BJ (cell line): ENCODE results near the gene DYNC1H1. TPM values are rescaled to one million over a fixed set of nuclear protein-coding genes. Genes with fewer than 3 reads are reported as not detected.

ENCODE experiments used
- CTCF ChIA-PET: fragments of 350-600 bp; formaldehyde crosslinking; extraction: SDS; loops from one replicate; lab custom pipeline; 2021; ENCODE audit warnings: antibody characterized with exemption, inconsistent platforms; lab: Yijun Ruan, JAX
- POLR2A ChIA-PET: fragments of 300-600 bp; sonication (Branson Sonifier 250); formaldehyde crosslinking; extraction: SDS; loops from one replicate; lab custom pipeline; 2021; ENCODE audit warnings: antibody characterized with exemption; lab: Charles Lee
- DNase-seq: peaks from one replicate; pipeline ENCODE4 v3.0.0-alpha.2; 2011; ENCODE audit warnings: low read depth
- H3K27me3 ChIP-seq: 2 replicates; pipeline ENCODE4 v1.6.0; 2011; ENCODE audit warnings: low read length; ENCODE audit not compliant: control insufficient read depth, insufficient read depth
- H3K36me3 ChIP-seq: 2 replicates; pipeline ENCODE4 v1.5.1; 2011; ENCODE audit warnings: low read length; ENCODE audit not compliant: control insufficient read depth, insufficient read depth
- H3K4me3 ChIP-seq: 2 replicates; pipeline ENCODE4 v1.5.1; 2011; ENCODE audit warnings: low read depth, mild to moderate bottlenecking, control low read depth, low read length
- CTCF ChIP-seq: IDR thresholded peaks from 2 replicates; pipeline ENCODE4 v1.5.1; 2011; ENCODE audit warnings: low read depth, mild to moderate bottlenecking, control low read depth, inconsistent platforms, low read length, moderate library complexity; ENCODE audit not compliant: insufficient read depth
- polyA plus RNA-seq: library from polyadenylated mRNA; depleted of rRNA; stranded (reverse); fragments of >200 nt; gene quantifications from 2 replicates; pipeline ENCODE4 v1.2.3, GENCODE V29; 2011

Gene DYNC1H1
- polyA plus RNA-seq, 1 experiment = 139 TPM

- Histone ChIP-seq H3K4me3 (no peak overlapping the region), H3K36me3 (no peaks in the 10 kb centered on the region), H3K27me3 (no peaks in the 10 kb centered on the region)
- DNase-seq = no peak
- no peak for TF ChIP-seq CTCF
- CTCF ChIA-PET = interaction anchor here (0.5 to 6.1 kb wide), 17 partner anchors 7 to 484 kb away, joined by 3 to 39 read pairs (median 6); no protein-coding TSS in a partner anchor
- POLR2A ChIA-PET = no interaction called here
Observed at GRCh38 chr14:102095231-102095870, 131.0 kb downstream of the DYNC1H1 start.

- POLR2A ChIA-PET = no interaction called here
- TF ChIP-seq CTCF = no peak
- no peaks in the 10 kb centered on the region for H3K27me3 ChIP-seq
- DNase-seq = no peak
- no peak overlapping the region for H3K4me3 ChIP-seq
- CTCF ChIA-PET = interaction anchor here (0.8 to 6.1 kb wide), 30 partner anchors 8 to 389 kb away, joined by 3 to 39 read pairs (median 4); no protein-coding TSS in a partner anchor
- H3K36me3 ChIP-seq = no peaks in the 10 kb centered on the region
Observed at GRCh38 chr14:102095871-102096568, 131.6 kb downstream of the DYNC1H1 start.

- Histone ChIP-seq H3K4me3 (no peak overlapping the region), H3K27me3 (no peaks in the 10 kb centered on the region), H3K36me3 (no peaks in the 10 kb centered on the region)
- CTCF ChIA-PET = interaction anchor here (0.6 to 6.1 kb wide), 37 partner anchors 9 to 421 kb away, joined by 3 to 39 read pairs (median 4); no protein-coding TSS in a partner anchor
- POLR2A ChIA-PET = no interaction called here
- peak; percentile 85 for TF ChIP-seq CTCF
- DNase-seq = no peak
Observed at GRCh38 chr14:102096569-102097188, 132.3 kb downstream of the DYNC1H1 start.

- no peaks in the 10 kb centered on the region for H3K27me3 ChIP-seq
- CTCF ChIA-PET = interaction anchor here (0.6 to 6.1 kb wide), 15 partner anchors 8 to 420 kb away, joined by 3 to 39 read pairs (median 5); no protein-coding TSS in a partner anchor
- H3K36me3 ChIP-seq = no peaks in the 10 kb centered on the region
- POLR2A ChIA-PET = no interaction called here
- no peak for DNase-seq
- TF ChIP-seq CTCF = no peak
- no peak overlapping the region for H3K4me3 ChIP-seq
Observed at GRCh38 chr14:102097441-102098135, 133.2 kb downstream of the DYNC1H1 start.
